ENCODE results near the gene PPARD. TPM values are rescaled to one million over a fixed set of nuclear protein-coding genes. Genes with fewer than 3 reads are reported as not detected.

Gene PPARD
- total RNA-seq, 3 donors from 2014 or later (not counting 1 experiment from before 2014, with no cell fraction given): 14.4 to 20.4 (median 18.8) TPM

DNA sequence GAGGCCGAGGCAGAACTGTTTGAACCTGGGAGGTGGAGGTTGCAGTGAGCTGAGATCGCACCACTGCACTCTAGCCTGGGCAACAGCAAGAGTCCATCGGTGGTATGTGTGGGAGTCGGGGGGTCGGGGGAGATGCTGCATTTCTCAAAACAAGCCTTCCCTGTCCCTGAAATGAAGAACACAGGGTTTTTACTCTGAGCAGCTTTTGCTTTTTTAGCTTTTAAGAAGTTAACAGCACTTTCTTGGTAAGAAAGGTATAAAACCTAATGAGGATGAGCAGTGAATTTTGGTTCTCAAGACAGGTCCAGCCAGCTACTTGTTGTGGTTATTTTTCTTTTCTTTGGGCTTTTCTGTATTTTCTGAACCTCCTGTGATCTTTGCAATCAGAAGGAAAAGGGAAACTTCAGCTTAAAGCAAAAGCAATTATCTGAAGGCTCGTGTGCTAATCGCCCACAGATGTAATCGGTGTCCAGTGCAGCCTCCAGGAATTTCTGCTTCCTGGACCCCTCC is 129.5 kb downstream of the PPARD start:
- no peaks in the 10 kb centered on the region for H3K36me3 Mint-ChIP-seq

DNA sequence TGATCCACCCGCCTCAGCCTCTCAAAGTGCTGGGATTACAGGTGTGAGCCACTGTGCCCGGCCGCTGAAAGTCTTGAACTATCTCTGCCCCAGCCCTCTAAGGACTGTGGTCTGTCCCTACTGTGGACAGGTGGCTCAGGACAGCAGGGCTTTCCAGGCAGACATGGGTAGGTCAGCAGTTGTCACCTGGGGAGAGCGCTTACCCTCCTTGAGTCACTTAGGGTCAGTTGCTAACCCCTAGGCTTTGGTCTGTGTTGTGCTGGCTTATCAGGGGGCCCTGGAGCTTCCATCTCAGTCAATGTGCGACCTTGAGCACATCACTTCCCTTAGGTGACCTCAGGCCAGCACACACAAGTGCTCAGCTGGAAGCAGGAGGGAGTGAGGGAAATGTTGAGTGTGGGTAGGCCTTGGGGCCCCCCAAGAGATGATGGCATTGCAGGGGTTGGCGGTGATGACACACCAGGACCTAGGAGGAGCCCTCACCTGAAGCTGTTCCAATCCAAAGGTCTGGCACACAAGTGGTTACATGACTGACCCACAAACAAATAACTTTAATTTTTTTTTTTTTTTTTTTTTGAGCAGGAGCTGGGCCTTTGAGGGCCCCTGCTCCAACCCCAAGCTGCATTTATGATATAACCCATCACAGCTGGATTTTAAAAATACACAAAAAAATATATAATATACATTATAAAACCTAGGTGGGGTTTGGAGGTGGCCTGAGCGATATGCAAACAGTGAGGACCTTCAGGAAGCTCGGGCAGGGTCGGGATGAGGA is 130.9 kb downstream of the PPARD start:
- peaks cover 23% of the 10 kb centered on the region for H3K4me1 ChIP-seq (ENCODE audit: control insufficient read depth, insufficient read depth, low read length)
- no peaks in the 10 kb centered on the region for H3K9me3 ChIP-seq (ENCODE audit: control insufficient read depth, insufficient read depth, low read length)
- peaks cover 27 to 28% of the 10 kb centered on the region in 2 donors for H3K4me1 Mint-ChIP-seq
- no peaks in the 10 kb centered on the region for H3K9me3 Mint-ChIP-seq
- no peak for TF ChIP-seq CTCF (IDR thresholded peaks at IDR 0.05)
- ATAC-seq: no peak
- peaks cover 40% of the 10 kb centered on the region for H3K36me3 ChIP-seq (ENCODE audit: control insufficient read depth, insufficient read depth, low read length)
- H3K27me3 Mint-ChIP-seq (ENCODE audit: low read depth in 2 of 2): no peaks in the 10 kb centered on the region
- intact Hi-C loops (cut with micrococcal nuclease): no loop called here
- H3K4me3 Mint-ChIP-seq: no peak overlapping the region
- no peaks in the 10 kb centered on the region for H3K27me3 ChIP-seq (ENCODE audit: control insufficient read depth, insufficient read depth, low read length)
- no peak overlapping the region for H3K27ac Mint-ChIP-seq
- H3K27ac ChIP-seq (ENCODE audit: low read length): no peak overlapping the region
- no peaks in the 10 kb centered on the region for H3K36me3 Mint-ChIP-seq
- DNase-seq: no peak
- WGBS (ENCODE audit: insufficient coverage): 90% methylated on average over 6 of the region's 9 CpGs
- H3K4me3 ChIP-seq (ENCODE audit: low read length): no peak overlapping the region

More for the DNA sequence above, 129.5 kb downstream of the PPARD start:
- Histone ChIP-seq H3K27ac (ENCODE audit: low read length) (no peak overlapping the region), H3K9me3 (ENCODE audit: control insufficient read depth, insufficient read depth, low read length) (no peaks in the 10 kb centered on the region), H3K27me3 (ENCODE audit: control insufficient read depth, insufficient read depth, low read length) (no peaks in the 10 kb centered on the region), H3K4me3 (ENCODE audit: low read length) (no peak overlapping the region), H3K4me1 (ENCODE audit: control insufficient read depth, insufficient read depth, low read length) (peaks cover 31% of the 10 kb centered on the region), H3K36me3 (ENCODE audit: control insufficient read depth, insufficient read depth, low read length) (peaks cover 40% of the 10 kb centered on the region)
- H3K4me1 Mint-ChIP-seq: peaks cover 38% of the 10 kb centered on the region in 2 donors
- TF ChIP-seq CTCF (IDR thresholded peaks at IDR 0.05): no peak
- 74% methylated on average over 8 of the region's 8 CpGs for WGBS (ENCODE audit: insufficient coverage)
- ATAC-seq (no peak), DNase-seq (no peak)
- peak overlapping the region in 1 of 2 donors; percentile 18 for H3K27ac Mint-ChIP-seq
- intact Hi-C loops (cut with micrococcal nuclease): no loop called here
- H3K9me3 Mint-ChIP-seq: no peaks in the 10 kb centered on the region
- H3K4me3 Mint-ChIP-seq: no peak overlapping the region
- no peaks in the 10 kb centered on the region for H3K27me3 Mint-ChIP-seq (ENCODE audit: low read depth in 2 of 2)

DNA sequence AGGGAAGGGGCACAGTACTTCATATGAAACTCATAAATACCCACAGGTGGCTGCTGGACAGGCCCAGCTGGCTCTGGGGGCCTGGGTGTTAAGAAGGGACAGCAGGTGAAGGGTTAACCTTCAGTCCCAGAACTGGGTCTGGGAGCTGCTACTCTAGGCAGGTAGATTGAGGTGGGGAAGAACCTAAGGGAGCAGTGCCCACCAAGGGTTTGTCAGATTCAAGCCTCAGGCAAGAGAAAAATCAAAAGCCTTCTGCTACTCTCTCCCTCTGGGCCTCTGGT is 131.4 kb downstream of the PPARD start:
- H3K4me1 ChIP-seq (ENCODE audit: control insufficient read depth, insufficient read depth, low read length): peaks cover 23% of the 10 kb centered on the region
- Mint-ChIP-seq H3K4me1 (peaks cover 22 to 23% of the 10 kb centered on the region in 2 donors), H3K4me3 (no peak overlapping the region), H3K27me3 (ENCODE audit: low read depth in 2 of 2) (no peaks in the 10 kb centered on the region), H3K36me3 (no peaks in the 10 kb centered on the region), H3K9me3 (no peaks in the 10 kb centered on the region), H3K27ac (peak overlapping the region in 1 of 2 donors; percentile 20)
- H3K4me3 ChIP-seq (ENCODE audit: low read length): no peak overlapping the region
- no peak overlapping the region for H3K27ac ChIP-seq (ENCODE audit: low read length)
- intact Hi-C loops (cut with micrococcal nuclease): no loop called here
- no peaks in the 10 kb centered on the region for H3K9me3 ChIP-seq (ENCODE audit: control insufficient read depth, insufficient read depth, low read length)
- DNase-seq (no peak), ATAC-seq (no peak)
- no peaks in the 10 kb centered on the region for H3K27me3 ChIP-seq (ENCODE audit: control insufficient read depth, insufficient read depth, low read length)
- TF ChIP-seq CTCF (IDR thresholded peaks at IDR 0.05): no peak
- peaks cover 40% of the 10 kb centered on the region for H3K36me3 ChIP-seq (ENCODE audit: control insufficient read depth, insufficient read depth, low read length)
